Stimulated activated naive CD8-positive, alpha-beta T cell treated with anti-CD3 and anti-CD28 coated beads, Interleukin-15, Interleukin-2, amounts not matched to agents 100 ng/mL and 50 ng/mL, for 24 hours (primary cell): ENCODE data around the gene RNF223.

Experiments
- H3K27ac Mint-ChIP-seq: one replicate; pipeline ENCODE4 v1.8.0; 2021; ENCODE audit warnings: mild to moderate bottlenecking, mixed read lengths
- H3K27me3 Mint-ChIP-seq: one replicate; pipeline ENCODE4 v1.8.0; 2021; ENCODE audit warnings: mixed read lengths
- H3K36me3 Mint-ChIP-seq: one replicate; pipeline ENCODE4 v1.8.0; 2021; ENCODE audit warnings: low read depth, mixed read lengths
- H3K4me1 Mint-ChIP-seq: one replicate; pipeline ENCODE4 v1.8.0; 2021; ENCODE audit warnings: low read depth, mixed read lengths
- H3K4me3 Mint-ChIP-seq: one replicate; pipeline ENCODE4 v1.8.0; 2021; ENCODE audit warnings: mild to moderate bottlenecking, mixed read lengths
- H3K9me3 Mint-ChIP-seq: one replicate; pipeline ENCODE4 v1.8.0; 2021; ENCODE audit warnings: mixed read lengths

RNF223 gene

DNA sequence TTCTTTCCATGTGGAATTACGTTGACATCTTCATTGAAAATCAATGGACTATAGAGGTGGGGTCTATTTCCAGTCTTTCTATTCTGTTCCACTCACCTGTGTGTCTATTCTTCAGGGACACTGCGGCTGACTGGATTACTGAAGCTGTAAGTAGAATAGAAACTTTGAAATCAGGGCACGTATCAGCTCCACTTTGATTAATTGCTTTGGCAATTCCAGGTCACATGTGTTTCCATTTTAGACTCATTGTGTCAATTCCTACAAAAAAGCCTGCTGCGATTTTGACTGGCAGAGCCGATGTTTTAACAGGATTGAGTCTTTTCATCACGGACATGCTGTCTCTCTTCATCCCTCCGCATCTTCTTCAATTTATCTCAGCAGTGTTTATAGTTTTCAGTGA is 20.9 kb upstream of the RNF223 start:
- Mint-ChIP-seq H3K36me3 (peaks cover 32% of the 10 kb centered on the region), H3K27ac (no peak overlapping the region), H3K27me3 (peaks cover 8% of the 10 kb centered on the region), H3K4me1 (peaks cover 38% of the 10 kb centered on the region), H3K4me3 (no peak overlapping the region), H3K9me3 (peaks cover 12% of the 10 kb centered on the region)

DNA sequence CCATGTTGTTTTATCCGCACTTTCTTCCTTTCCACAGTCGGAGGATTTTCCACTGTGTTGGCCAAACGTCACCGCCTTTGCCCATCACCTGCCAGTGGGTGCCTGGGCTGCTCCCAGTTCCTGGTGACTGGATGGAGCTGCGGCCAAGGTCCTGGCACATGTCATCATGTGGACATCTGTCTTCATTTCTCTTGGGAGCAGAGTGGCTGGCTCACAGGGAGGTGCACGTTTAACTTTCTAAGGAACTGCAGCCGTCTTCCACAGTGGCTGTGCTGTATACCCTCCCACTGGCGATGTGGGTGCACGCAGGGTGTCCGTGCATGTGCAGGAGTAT is 19.5 kb upstream of the RNF223 start:
- Mint-ChIP-seq H3K36me3 (peaks cover 19% of the 10 kb centered on the region), H3K9me3 (no peaks in the 10 kb centered on the region), H3K27ac (no peak overlapping the region), H3K4me3 (no peak overlapping the region), H3K27me3 (no peaks in the 10 kb centered on the region), H3K4me1 (peaks cover 24% of the 10 kb centered on the region)

DNA sequence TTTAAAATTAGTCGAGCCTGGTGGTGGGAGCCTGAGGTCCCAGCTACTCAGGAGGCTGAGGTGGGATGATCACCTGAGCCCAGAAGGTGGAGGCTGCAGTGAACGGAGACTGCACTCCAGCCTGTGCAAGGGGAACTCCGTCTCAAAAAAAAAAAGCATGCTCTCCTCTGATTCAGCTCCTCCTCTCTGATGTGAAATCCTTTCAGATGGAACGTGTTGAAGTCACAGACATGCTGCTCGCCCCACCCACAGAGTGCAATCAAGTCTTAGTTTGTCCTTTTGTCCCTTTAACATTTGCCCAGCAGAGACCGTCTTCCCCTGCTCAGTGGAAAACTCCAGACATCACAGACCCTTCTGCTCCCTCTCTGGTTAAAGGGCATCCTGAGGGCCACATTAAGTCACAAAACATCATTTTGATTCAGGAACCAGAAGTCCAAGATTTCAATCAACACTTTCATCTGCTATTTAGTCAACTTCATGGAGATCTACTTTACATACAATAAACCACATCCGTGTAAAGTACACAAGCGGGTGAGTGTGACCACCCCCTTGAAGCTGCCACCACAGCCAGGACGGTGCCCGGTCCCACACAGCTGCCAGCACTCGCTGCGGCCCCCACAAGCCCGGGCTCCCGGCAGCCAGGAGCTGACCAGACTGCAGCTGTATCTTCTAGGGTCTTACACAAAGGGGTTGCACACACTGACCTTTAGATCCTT is 18.9 kb upstream of the RNF223 start:
- Mint-ChIP-seq H3K4me3 (no peak overlapping the region), H3K4me1 (peaks cover 19% of the 10 kb centered on the region), H3K9me3 (no peaks in the 10 kb centered on the region), H3K27me3 (no peaks in the 10 kb centered on the region), H3K36me3 (peaks cover 16% of the 10 kb centered on the region), H3K27ac (peak overlapping the region; percentile 38)

DNA sequence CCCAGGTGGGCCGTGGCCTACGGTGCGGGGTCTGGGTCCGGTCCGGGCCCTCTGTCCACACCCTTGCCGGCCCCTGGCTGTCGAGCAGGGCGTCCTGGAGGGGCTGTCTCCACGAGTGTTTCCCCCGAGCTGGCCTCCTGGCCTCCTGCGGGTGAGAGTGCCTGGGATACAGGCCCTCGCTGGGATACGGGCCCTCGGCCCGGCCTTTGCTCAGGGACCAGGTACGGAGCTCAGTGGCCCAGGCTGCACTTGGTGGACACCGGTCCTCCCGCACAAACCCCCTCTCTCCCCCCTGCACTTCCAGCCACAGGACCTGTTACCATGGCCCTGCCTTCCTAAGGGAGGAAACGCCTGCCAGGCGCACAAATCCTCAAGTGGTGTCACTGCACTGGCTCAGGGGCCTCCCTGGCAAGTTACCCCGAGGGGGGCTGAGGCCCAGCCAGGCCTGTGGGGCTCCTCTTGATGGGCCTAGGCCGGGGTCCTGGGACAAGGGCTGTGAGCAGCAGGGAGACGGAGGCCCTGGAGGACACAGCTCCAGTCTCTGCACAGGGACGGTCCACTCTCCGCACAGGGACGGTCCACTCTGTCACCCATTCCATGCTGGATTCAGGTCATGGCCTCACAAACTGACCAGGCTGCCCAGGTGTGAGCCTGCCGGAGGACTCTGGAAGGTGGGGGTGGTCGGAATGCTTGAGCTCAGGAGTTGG is 18.2 kb upstream of the RNF223 start:
- Mint-ChIP-seq H3K36me3 (peaks cover 16% of the 10 kb centered on the region), H3K27ac (no peak overlapping the region), H3K4me1 (peaks cover 11% of the 10 kb centered on the region), H3K27me3 (no peaks in the 10 kb centered on the region), H3K4me3 (no peak overlapping the region), H3K9me3 (no peaks in the 10 kb centered on the region)

DNA sequence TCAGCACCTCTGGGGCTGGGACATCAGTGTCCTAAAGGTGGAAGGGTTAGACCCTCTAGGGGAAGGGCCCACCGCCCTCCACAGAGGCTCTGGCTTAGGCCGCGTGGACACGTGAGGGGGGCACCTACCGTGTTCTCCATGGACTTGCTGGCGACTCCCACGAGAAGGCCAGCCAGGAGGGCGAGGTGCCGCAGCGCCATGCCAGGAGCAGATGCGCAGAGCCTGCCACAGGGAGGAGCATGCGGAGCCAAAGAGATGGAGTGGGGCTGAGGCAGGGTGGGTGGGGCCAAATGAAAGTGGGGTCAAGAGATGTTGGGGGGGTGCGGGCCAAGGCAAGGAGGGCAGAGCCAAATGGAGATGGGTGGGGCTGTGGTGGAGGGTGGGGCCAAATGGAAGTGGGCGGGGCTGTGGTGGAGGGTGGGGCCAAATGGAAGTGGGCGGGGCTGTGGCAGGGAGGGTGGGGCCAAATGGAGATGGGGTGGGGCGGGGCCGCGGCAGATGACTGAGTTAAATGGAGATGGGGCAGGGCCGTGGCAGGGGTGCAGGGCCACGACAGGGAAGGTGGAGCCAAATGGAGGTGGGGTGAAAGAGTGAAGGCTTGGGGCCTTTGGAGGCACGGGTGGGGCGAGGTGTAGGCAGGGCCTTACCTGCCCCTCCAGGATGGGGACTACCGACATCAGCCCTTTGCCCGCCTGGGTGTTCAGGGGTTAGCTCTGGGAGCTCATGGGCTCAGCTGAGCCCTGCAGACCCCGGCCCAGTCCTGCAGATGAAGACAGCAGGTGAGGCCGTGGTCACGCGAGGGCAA is 17.4 kb upstream of the RNF223 start:
- no peaks in the 10 kb centered on the region for H3K27me3 Mint-ChIP-seq
- H3K4me1 Mint-ChIP-seq = peaks cover 10% of the 10 kb centered on the region
- no peak overlapping the region for H3K4me3 Mint-ChIP-seq
- H3K36me3 Mint-ChIP-seq = peaks cover 16% of the 10 kb centered on the region
- no peaks in the 10 kb centered on the region for H3K9me3 Mint-ChIP-seq
- H3K27ac Mint-ChIP-seq = no peak overlapping the region

DNA sequence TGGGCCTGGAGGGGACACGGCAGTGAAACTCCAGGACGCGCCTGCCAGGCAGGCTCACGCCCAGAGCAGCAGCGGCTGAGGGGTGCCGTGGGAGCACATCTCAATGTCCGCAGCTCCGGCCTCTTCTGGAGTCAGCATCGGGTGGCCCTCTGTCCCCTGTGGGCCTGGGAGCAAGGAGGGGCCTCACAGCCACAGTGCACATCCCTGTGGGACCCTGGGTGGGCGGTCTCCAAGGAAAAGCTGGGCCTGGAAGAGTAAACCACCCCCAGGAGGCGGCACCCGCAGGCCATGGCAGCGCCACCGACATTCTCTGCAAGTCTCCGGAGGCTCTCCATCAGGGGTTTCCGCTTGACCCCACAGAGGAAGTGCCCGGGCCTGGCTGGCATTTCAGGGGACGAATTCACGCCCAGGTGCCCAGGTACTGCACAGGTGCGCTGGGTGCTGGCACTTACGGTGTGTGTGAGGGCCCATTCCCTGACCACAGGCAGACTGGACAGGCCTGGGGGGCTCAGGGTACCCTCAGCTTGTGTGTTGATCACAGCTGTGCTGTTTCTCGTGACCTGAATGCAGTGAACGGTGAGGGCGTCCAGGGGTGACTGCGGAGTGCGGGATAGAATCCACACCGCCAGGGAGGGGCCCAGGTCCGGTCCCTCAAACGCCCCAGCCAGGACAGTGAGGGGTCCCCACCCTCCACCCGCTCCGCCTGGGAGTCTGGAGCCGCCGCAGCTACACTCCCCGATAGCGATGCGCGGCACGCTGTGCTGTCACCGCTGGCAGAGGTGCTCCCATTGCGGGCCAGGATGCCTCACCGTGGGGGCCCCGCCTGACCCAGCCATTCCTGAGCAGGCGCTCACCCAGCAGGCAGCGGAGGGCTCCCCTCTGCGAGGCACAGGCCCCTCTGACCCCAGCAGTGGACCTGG is 16.6 kb upstream of the RNF223 start:
- Mint-ChIP-seq H3K27me3 (no peaks in the 10 kb centered on the region), H3K9me3 (no peaks in the 10 kb centered on the region), H3K27ac (no peak overlapping the region), H3K4me1 (peaks cover 10% of the 10 kb centered on the region), H3K4me3 (no peak overlapping the region), H3K36me3 (peaks cover 16% of the 10 kb centered on the region)

DNA sequence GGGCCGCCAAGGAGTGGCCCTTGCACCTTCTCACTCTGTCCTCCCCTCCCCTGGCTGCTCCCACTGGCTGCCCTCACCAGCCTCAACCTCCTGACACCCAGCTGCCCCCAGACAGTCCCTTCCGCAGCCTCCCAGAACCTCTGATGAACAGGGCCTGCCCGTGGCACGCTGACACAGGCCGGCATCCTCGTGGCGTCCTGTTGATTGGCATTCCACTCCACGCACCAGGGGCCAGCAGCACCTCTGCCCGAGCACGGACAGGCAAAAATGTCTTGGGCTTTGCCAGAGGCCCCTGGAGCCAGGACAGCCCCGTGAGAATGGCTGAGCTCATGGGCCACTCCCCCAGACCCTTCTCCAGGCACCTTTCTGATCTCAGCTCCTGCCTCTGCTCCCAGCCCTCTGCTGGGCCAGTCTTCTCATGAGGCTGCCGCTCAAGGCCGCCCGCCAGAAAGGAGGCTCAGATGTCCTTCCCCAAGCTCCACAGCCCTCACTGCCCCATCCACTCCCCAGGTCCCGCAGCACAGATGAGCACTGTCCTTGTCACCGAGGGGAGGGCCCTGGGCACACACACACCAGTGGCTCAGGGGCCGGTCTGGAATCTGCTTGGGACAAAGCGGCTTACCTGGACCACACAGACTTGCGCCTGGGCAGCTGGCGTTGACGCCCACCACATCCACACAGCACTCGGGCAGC is 15.8 kb upstream of the RNF223 start:
- H3K9me3 Mint-ChIP-seq = no peaks in the 10 kb centered on the region
- H3K27me3 Mint-ChIP-seq = no peaks in the 10 kb centered on the region
- no peak overlapping the region for H3K4me3 Mint-ChIP-seq
- peaks cover 8% of the 10 kb centered on the region for H3K36me3 Mint-ChIP-seq
- no peak overlapping the region for H3K27ac Mint-ChIP-seq
- peaks cover 10% of the 10 kb centered on the region for H3K4me1 Mint-ChIP-seq

DNA sequence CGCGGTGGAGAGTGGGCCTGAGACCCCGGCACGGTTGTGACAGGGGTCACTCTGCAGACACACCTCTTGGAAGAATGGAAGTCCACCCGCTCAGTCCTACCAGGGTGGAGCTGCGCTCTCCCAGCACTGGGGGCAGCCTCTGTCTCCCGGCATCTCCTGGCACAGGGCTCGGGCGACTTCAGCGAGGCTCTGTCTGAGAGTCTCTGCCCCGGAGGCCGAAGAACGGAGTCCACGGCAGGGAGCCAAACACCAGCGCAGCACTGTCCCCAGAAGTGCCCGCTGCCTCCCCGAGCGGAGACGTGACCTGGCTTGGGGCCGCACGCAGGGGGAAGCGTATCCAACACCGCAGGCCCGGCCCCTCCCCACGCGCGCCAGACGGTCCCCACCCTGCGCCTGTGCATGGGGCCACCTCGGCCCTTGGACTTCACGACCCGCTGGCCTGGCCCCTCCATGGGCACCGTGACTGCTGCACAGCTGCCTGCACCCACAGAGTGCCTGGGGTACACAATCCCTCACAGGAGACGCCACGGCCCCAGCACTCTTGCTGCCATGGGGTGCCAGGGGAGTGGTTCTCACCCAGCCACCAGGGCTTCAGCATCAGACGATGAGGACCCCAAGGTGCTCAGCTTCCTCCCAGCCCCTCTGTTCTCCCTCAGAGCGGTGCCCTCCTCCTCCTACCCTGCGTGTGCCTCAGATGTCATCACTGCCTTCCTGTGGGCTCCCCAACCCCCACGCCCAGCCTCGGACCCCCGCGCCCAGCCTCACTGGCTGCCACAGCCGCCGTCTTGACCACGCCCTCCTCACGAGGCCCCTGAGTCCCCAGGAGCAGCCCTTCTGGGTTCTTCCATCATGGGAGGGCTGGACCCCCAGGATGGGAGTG is 14.9 kb upstream of the RNF223 start:
- Mint-ChIP-seq H3K4me1 (peaks cover 10% of the 10 kb centered on the region), H3K27ac (no peak overlapping the region), H3K9me3 (no peaks in the 10 kb centered on the region), H3K36me3 (peaks cover 6% of the 10 kb centered on the region), H3K4me3 (no peak overlapping the region), H3K27me3 (no peaks in the 10 kb centered on the region)

DNA sequence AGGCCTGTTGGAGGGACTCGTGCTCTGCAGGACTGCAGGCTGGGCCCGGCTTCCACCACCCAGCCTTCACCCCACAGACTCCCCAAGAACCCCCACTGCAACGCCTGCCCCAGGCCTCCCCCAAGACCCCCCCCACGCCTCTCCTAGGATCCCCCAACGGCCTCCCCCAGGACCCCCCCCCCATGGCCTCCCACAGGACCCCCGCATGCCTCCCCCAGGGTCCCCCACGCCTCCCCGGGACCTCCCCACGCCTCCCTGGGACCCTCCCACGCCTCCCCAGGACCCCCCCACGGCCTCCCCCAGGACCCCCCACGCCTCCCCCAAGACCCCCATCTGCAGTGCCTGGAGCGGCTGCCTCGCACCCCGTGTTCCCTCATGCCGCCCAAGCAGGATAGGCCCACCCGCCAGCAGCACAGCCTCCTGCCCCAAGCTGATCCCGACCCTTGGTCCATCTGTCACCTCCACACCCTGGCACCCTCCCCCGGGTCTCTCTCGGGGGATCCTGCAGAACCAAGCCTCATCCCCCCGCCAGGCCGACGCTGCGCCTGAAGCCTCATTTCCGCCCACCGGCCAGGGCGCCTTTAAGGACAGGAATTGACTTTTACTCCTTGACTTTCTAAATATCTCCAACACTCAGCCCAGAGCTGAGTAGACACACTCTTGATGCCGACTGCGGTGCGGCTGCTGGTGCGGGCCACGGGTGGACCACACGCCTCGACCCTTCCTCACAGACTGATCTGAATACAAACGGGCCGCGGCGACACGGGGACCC is 14.1 kb upstream of the RNF223 start:
- H3K4me1 Mint-ChIP-seq = peaks cover 5% of the 10 kb centered on the region
- H3K27me3 Mint-ChIP-seq = no peaks in the 10 kb centered on the region
- H3K4me3 Mint-ChIP-seq = no peak overlapping the region
- H3K9me3 Mint-ChIP-seq = no peaks in the 10 kb centered on the region
- H3K36me3 Mint-ChIP-seq = peaks cover 5% of the 10 kb centered on the region
- H3K27ac Mint-ChIP-seq = no peak overlapping the region

DNA sequence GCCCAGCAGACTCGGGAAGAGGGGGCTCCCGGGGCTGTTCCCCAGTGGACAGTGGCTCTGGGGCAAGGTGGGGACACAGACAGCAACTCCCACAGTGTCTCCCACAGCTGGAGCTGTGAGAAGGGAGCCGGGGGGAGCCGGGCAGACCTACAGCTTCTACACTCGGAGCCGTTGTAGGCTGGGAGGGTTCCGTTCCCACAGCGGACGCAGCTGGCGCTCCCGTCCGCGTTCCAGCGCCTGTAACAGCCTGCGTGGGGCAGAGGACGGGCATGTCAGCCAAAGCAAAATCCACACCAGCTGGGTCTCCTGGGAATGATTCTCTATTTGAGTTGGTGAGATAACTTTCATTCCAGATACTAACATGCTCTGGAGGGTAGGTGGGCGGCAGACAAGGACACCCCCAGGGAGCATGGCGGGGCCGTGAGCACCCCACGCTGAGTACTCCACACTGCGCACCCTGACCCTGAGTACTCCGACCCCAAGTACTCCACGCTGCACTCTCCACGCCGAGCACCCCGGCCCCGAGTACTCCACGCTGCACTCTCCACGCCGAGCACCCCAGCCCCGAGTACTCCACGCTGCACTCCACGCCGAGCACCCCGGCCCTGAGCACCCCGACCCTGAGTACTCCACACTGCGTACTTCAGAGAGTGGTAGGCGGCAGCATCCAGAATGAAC is 13.4 kb upstream of the RNF223 start:
- H3K9me3 Mint-ChIP-seq = no peaks in the 10 kb centered on the region
- H3K4me3 Mint-ChIP-seq = no peak overlapping the region
- H3K27me3 Mint-ChIP-seq = no peaks in the 10 kb centered on the region
- H3K4me1 Mint-ChIP-seq = no peaks in the 10 kb centered on the region
- H3K27ac Mint-ChIP-seq = no peak overlapping the region
- H3K36me3 Mint-ChIP-seq = no peaks in the 10 kb centered on the region

DNA sequence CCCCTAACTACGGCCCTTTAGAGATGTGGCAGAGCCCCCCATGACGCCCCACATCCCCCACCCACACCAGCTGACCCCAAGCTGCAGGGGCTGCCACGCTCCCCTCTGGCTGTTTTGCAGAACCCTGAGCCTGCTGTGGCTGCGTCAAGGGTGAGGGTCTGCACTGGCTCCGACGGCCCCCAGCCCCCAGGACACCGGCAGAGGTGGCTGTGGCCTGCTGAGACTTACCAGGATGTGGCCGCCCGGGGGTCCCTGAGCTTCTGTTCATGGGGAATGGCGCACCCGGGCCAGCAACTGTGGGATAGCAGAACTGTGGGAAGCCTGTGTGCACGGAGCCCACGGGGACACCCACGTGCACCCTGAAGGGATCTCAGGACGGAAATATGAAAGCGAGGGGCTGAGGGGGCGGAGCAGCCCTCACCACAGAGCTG is 12.8 kb upstream of the RNF223 start:
- H3K4me1 Mint-ChIP-seq = no peaks in the 10 kb centered on the region

More for the DNA sequence above, 12.8 kb upstream of the RNF223 start:
- H3K27me3 Mint-ChIP-seq = no peaks in the 10 kb centered on the region
- no peaks in the 10 kb centered on the region for H3K36me3 Mint-ChIP-seq
- H3K4me3 Mint-ChIP-seq = no peak overlapping the region
- no peak overlapping the region for H3K27ac Mint-ChIP-seq
- H3K9me3 Mint-ChIP-seq = no peaks in the 10 kb centered on the region
